NCI-H446 treated with DMSO at 0.1 percent for 48 hours (cell line): Measurements from ENCODE around the gene FXYD5.

Experiments used
- DNase-seq: peaks from one replicate; lab custom pipeline; 2025; lab: John Stamatoyannopoulos, UW

The FXYD5 gene

DNA sequence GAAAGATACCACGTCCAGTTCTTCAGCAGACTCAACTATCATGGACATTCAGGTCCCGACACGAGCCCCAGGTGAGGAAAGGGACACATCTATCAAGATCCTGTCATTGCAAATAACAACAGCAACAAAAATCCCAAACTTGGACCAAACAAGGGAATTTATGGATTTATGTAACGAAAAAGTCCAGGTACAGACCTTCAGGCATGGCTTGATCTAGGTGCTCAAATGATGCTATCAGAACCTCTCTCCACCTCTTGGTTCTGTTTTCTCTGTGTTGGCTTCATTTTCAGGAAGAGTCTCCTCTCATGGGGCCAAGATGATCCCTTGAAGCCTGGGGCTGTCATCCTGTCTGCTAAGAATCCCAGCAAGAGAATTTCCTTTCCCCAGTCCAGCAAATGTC is 2.9 kb downstream of the FXYD5 start:
- DNase-seq = no peak

DNA sequence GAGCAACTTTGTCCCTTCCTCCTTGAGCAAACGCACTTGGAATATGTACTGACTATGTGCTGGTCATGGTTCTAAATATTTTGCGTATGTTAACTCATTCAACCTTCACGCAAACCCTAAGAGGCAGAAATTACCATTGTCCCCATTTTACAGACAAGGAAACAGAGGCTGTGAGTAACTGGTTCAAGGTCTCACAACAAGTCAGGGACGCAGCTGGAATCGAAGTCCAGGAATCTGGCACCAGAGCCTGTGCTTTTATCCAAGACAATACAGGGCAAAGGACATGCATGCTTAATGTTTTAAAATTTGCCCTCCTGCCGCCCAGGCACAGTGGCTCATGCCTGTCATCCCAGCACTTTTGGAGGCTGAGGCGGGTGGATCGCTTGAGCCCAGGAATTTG is 5.1 kb downstream of the FXYD5 start:
- no peak for DNase-seq

DNA sequence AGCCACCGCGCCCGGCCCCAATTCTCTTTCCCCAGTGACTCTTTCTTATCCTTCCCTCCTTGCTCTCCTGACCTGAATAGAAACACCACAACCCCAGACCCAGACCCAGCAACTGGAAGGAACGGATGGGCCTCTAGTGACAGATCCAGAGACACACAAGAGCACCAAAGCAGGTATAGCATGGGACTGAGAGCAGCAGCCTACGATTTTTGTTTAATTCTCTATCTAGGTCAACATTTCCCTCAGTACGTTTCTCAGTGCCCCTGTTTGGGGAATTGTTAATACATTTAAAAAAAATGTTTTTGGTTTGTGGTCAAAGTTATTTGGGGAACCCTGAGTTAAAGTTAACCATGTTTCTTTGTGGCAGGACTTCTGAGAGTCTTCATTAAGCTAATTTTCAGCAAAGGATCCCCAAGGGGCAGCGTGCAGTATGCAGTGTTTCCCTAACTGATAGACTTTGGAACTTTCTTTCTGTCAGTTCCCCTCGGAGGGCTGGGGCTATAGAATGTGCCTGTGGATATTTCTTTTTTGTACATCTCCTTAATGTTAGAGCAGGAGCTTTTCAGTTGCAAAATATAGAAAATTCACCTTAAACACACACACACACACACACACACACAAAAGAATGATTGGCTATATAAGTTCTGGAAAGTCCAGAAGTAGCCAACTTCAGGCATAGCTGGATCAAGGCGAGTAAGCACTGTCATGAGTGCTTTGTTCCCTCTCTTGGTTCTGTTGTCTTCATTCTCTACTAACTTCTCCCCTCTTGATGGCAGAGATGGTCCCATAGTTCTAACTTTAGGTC is 6.3 kb downstream of the FXYD5 start:
- DNase-seq = no peak

DNA sequence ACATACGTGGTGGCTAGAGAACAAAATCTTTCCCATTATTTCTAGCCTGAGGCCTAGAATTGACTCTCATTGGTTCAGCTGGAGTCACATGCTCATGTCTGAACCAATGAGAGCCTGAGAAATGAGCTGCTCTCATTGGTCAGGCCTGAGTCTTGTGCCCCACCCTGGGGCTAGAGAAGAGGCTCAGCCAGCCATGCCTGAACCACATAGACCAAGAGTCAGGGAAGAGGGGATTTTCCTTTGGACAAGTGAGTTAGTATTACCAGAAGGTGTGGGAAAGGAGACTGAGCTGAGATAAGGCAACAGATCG is 6.9 kb downstream of the FXYD5 start:
- DNase-seq = no peak

DNA sequence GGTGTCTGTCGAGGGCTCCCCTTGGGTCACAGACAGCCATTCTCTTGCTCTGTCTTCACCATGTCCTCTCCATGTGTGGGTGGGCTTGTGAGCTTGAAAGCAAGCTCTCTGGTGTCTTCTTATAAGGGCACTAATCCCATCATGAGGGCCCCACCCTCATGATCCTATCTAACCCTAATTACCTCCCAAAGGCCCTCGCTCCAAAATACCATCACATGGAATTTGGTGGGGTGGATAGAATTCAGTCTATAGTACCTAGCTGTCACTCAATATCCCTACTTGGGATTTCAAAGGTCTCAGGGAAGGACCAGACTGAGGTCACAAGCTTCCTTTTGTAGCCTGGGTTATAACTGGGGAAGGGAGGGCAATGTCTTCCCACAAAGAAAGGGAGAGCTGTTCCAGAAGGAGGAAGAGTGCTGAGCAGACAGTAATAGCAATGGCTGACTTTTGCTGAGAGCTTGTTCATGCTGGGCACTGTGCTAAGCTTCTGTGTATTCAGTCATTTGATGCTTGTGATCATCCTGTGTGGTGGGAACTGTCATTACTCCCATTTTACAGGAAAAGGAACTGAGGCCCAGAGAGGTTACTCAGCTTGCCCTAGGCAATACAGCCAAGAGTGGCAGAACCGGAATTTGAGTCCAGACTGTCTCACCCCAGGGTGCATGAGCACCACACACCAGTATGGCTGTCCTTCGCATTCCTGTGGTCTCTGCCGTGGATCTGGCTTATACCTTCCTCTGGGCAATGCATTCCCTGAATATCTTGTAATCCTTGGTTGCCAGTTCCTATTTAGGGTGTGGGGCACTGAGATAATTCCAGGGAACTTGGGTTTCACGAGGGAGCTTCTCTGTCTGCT is 8.2 kb downstream of the FXYD5 start:
- no peak for DNase-seq

DNA sequence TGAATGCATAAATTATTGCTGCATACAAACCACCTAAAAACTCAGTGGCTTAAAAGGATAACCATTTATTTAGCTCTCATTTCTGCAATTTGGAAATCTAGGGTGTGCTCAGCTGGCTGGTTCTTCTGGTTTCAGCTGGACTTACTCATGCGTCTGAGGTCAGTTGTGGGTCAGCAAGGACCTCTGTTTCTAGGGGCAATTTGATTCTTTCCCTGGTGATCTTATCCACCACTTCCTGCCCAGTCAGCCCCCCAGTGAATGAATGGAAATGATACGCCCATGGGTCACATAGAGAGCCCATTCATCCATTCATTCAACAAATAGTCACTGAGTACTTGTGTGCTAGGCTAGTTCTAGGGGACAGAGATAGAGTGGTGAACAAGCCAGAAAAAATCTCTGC is 9.9 kb downstream of the FXYD5 start:
- no peak for DNase-seq

DNA sequence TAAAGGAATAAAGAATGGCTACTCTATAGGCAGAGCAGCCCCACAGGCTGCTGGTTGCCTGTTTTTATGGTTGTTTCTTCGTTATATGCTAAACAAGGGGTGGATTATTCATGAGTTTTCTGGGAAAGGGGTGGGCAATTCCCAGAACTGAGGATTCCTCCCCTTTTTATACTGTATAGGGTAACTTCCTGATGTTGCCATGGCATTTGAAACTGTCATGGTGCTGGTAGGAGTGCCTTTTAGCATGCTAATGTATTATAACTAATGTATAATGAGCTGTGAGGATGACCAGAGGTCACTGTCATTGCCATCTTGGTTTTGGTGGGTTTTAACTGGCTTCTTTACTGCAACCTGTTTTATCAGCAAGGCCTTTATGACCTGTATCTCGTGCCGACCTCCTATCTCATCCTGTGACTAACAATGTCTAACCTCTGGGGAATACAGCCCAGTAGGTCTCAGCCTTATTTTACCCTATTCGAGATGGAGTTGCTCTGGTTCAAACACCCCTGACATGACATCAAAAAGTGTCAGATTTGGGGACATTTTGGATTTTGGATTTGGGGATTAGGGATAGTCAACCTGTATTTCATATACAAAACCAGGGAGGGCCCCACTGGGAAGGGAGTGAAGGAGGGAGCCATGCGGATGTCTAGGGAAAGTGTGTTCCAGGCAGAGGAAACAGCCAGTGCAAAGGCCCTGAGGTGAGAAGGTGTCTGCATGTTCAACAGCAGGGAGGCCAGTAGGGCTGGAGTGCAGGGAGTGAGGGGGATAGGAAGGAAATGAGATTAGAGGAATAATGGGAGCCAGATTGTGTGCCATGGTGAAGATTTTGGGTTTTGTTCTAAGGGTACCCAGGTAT is 10.9 kb downstream of the FXYD5 start:
- DNase-seq = no peak

DNA sequence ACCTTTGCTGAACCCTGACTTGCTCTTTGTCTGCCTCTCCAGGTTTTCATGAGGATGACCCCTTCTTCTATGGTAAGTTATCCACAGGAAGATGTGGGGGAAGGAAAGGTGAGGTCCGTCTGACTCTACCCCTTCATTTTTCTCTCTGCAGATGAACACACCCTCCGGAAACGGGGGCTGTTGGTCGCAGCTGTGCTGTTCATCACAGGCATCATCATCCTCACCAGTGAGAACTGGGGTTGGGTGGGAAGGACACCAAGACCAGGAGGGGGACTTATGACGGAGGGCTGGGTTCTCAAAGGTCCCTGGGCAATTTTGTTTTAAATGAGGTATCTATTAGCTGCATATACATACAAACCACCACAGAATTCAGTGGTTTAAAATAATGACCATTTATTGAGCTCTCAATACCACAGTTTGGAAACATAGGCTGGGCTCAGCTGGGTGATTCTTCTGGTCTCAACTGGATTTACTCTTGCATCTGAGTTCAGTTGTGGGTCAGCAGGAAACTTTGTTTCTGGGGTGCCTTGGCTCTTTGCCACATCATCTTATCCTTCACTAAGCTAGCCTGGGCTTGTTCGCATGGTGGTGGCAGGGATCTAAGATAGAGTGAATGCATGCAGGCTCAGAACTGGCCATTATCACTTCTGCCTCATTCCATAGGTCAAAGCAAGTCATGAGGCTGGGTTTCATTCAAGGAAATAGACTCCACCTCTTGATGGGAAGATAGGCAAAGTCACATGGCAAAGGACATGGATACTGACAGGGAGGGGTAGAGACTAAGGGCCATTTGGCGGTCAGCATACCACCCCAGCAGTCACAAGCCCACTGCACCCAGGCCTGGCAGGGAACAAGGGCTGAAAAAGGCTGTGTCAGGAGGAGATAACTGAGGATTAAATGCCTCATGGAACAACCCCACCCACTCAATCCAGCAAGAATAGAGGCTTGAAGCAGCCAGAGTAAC is 11.8 kb downstream of the FXYD5 start:
- DNase-seq = no peak

DNA sequence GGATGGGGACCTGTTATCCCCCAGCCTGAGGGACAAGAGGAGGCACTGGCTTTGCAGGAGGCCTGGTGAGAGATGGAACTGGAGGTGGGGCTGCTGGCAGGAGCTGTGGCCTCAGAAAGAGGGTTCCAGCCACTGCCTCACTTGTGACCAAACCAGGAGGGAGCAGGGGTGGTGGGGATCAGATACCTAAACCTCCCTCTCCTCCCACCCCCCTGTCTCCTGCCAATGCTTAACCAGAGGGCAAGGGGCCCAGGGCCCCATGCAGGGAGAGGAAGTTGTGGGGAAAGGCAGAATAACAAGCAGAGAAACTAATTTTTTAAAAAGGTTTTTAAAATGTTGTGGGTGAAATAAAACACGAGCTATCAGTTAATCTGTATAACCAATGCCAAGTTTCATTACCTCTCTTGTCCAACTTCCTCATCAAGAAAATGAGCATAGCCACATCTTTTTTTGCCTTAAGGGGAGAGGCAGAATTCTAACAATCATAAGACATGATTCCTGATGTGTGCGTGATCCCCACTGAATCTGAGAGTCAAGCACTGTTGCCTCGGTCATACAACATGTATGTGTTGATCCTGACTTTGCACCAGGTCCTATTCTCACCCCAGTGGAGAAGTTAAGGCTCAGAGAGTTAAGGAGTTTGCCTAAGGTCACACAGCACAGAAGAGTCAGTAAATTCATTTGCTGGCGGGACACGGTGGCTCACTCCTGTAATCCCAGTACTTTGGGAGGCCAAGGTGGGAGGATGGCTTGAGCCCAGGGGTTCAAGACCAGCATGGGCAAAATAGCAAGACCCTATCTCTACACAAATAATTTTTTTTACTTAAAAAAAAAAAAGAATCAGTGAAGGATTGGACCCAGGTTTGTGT is 12.9 kb downstream of the FXYD5 start:
- no peak for DNase-seq

DNA sequence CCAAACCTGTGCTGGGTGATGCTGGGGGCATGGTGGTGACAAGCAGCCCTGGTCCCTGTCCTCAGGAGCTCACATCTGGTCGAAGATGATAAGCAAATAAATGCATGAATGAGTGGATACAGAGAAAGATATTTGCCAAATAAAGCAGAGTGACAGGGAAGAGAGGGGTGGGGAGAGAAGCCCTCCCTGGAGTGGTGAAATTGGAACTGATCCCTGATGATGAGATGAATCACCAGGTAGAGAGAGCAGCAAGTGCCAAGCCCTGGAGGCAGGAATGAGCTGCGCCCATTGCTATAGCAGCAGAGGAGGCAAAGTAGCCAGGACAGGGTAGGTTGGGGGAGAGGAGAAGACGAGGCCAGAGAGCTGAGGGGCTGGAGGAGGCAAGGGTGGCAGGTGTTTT is 13.7 kb downstream of the FXYD5 start:
- no peak for DNase-seq

DNA sequence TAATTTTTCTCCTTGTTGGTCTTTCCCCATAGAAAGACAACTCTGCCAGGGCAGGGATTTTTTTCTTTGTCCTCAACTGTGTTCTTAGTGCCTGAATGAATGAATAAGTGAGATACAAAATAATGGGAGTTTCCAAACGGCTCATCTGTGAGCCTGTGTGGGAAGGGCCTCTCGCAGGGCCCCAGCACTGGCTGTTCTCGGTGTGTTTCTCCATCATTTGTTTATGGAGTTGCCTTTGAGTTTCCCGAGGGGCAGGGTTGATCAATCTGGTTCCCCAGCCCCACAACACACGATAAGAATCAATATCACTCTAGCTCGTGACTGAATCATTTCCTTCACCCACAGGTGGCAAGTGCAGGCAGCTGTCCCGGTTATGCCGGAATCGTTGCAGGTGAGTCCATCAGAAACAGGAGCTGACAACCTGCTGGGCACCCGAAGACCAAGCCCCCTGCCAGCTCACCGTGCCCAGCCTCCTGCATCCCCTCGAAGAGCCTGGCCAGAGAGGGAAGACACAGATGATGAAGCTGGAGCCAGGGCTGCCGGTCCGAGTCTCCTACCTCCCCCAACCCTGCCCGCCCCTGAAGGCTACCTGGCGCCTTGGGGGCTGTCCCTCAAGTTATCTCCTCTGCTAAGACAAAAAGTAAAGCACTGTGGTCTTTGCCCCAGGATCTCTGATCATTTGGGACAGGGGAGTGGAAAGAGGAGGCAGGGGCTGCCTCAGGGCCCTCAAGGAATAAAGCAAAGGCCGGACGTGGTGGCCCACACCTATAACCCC is 14.9 kb downstream of the FXYD5 start:
- no peak for DNase-seq

DNA sequence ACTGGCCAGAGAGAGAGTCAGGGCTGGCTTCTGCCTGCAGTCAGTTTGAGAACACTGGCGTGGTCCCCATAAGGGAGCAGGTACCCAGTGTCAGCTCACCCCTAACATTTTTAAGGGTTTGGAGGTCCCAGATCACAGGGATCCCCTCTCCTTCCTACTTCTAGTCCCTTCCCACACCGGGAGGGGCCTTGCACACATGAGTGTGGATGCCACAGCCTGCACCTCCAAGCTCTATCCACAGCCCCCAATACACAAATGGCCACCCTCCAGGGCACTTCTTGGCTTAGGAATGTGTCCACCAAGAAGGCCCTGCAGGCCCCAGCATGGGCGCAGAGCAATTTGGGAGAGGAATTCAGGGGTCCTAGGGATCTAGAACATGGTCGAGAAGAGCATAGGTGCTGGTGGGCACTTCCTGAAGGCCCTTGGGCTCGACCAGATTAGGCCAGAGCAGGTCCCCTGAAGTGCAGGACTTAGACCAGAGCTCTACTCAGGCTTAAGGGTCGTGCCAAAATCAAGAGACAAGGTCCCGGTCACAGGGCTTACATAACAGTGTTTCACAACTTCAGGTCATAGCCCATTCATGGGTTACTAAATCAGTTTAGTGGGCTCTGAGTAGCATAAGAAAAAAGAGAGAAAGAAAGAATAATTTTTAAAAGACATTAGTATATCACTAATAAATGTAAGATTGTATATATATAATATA is 16.0 kb downstream of the FXYD5 start:
- DNase-seq = no peak

DNA sequence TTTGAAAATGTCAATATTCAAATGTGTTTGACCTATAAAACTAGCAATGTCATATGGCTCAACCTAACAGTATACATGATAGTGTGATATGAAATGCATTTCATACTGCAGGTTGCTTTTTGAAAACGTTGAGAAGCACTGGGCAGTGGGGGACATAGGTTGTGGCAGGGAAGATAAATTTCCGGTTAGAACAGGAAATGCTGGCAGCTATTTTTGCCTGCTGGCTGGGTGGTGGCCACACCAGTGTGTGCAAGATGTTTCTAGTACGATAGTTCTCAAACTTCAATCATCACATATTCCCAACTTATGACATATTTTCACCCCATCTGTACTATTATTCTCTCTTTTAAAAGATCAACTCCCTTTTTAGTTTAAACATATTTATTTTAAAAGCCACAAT is 17.2 kb downstream of the FXYD5 start:
- DNase-seq = no peak

DNA sequence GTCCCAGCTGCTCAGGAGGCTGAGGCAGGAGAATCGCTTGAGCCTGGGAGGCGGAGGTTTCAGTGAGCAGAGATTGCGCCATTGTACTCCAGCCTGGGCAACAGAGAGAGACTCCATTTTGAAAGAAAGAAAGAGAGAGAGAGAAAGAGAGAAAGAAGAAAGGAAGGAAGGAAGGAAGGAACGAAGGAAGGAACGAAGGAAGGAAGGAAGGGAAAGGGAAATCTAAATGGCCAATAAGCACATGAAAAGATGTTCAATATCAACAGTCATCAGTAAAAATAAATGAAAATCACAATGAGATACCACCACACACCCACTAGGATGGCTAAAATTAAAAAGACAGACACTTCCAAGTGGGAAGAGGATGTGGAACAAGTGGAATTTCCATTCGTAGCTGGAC is 19.7 kb downstream of the FXYD5 start:
- no peak for DNase-seq

DNA sequence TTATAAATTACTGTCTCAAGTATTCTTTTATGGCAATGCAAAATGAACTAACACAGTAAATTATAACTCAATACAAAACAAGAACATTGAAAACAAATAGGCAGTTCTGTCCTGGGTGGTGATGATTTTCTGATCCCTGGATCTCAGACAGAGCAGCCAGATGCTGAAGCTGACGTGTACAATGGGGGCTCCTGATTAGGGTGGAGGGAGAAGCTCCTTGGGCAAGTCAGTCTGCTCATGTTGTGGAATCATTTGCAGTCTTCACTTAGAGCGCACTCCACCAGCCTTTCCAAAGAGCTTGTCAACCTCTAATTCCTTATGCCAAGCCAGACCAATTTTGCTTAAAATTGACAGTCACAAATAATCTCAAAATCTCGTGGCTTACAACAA is 21.6 kb downstream of the FXYD5 start:
- DNase-seq = no peak

DNA sequence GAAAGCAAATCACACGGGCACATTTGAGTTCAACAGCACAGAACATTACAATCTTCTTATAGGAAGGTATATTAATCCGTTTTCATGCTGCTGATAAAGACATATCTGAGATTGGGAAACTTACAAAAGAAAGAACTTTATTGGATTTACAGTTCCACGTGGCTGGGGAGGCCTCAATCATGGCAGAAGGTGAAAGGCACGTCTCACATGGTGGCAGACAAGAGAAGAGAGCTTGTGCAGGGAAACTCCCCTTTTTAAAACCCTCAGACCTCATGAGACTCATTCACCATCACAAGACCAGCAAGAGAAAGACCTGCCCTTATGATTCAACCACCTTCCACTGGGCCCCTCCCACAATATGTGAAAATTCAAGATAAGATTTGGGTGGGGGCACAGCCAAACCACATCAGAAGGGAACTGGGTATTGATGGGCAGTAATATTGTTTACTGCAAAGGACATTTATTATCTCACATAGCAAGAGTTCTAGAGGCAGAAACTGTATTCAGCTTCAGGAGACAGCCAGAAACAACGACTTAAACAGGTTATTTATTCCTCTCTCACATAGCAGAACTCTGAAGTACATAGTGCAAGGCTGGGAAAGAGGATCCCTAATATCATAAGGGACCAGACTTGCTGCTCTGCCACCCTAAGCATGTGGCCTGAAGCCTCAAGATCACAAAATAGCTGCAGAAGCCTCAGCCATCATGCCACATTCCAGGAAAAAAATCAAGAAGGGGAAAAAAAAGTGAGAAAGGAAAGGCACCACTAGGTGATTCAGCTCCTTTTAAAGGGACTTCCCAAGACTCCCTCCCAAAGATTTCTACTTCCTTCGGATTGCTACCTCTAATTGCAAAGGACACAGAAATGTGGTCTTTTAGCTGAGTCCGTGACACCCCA is 23.1 kb downstream of the FXYD5 start:
- DNase-seq = no peak

DNA sequence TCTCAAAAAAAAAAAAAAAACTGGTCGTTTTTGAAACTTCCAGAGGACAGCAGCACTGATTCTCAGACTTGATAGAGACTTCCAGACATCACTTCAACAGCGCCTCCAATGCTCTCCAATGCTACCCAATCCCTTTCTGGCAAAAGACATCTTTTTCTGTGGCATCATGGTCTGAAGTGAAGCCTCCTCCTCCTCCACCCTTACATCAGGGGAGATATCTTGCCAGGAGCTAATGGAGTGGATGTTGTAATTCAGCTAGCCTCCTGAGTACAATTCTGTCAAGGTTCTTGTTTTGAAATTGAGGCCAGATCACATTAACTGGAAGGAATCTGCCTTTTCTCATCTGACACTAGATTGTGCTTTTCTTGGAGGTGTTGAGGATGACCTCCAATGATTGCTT is 24.2 kb downstream of the FXYD5 start:
- DNase-seq = no peak

DNA sequence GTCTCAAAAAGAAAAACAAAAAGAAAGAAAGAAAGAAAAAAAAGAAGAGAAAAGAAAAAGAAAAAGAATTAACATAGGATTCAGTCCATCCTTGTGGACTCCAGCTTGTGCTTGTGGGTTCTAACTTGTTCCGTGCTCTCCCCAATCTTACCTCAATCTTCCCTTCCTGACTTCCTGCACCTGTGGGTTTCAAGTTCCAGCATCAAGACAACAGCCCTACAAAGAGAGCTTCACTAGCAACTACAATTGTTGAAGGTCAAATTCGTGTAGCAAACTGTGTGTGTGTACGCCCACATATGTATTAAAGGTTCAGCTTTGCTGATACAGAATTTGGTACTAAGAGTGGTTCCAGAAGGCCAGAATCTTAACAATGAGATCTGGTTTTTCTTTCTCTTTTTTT is 25.3 kb downstream of the FXYD5 start:
- DNase-seq = no peak
